ENCODE results near the gene HLA-DOB.
"Not testable (repeated sequence)": the region's sequence is repeated elsewhere in the genome, so short reads cannot be mapped to it uniquely, and the experiment has no call there.

Gene HLA-DOB

DNA sequence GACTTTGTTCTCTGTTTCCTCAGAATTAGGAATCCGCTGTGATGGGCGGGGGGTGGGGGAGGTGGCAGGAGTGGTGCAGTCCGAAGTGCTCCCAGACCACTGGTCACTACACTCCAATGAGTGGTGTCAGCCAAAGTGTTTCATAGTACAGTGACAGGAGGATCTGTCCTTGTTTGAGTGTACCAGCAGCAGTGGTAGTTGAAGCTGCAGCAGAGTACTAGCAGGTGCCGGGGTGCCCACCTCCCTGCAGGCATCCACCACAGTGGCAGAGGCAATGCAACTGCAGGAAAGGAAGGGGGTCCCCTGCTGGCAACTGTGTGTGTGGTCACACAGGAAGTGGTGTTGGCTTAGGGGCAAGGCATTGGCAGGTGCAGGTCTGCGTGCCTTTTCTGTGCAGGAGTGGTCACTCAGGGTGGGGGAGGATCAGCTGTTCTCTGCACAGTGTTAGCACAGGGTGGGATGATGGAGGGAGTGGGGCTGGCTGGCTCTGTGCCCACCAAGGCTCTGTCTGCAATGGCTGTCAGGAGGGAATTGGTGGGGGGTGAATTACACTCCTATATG, 9.7 kb downstream of the HLA-DOB start:
- DNase-seq: no peak

DNA sequence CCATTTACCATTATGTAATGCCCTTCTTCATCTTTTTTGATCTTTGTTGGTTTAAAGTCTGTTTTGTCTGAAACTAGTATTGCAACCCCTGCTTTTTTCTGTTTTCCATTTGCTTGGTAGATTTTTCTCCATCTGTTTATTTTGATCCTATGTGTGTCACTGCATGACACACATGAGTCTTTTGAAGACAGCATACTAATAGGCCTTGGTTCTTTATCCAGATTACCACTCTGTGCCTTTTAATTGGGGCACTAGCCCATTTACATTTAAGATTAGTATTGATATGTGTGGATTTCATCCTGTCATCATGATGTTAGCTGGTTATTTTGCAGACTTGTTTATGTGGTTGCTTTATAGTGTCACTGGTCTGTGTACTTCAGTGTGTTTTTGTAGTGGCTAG, 11.4 kb downstream of the HLA-DOB start:
- not testable (repeated sequence) for DNase-seq

DNA sequence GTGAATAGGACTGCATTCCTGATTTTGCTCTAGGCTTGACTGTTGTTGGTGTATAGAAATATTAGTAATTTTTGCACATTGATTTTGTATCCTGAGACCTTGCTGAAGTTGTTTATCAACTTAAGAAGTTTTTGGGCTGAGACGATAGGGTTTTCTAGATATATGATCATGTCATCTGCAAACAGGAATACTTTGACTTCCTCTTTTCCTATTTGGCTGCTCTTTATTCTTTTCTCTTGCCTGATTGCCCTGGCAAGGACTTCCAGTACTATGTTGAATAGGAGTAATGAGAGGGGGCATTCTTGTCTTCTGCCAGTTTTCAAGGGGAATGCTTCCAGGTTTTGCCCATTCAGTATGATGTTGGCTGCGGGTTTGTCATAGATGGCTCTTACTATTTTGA, 13.4 kb downstream of the HLA-DOB start:
- no peak for DNase-seq

DNA sequence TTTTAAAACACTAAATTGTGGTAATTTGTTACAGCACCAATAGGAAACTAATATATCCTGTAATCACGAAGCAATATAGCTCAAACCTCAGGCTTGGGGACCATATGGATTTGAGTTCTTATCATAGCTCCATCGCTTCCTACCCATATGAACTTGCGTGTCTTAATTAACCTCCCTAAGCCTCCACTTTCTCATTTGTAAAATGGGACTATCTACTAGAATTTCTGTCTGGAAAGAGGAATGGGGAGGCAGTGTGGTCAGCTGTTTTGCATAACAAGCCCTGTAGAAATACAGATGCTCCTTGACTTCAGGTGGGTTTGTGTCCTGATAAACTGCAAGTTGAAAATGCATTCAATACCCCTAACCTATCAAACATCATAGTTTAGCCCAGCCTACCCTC, 17.1 kb downstream of the HLA-DOB start:
- DNase-seq: no peak

DNA sequence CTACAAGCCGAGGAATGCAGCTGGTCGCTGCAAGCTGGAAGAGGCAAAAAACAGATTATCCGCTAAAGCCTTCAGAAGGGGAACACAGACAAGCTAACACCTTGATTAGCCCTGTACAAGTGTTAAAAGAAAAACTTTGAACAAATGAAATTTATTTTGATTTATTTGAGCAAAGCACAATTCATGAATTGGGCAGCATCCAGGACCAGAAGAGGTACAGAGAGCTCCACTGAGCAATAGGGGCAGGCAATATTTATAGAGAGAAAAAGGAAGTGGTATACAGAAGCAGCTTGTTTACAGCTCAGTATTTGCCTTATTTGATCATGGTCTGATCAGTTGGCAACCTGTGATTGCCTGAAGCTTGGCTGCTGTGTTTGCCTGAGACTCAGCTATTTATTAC, 17.6 kb downstream of the HLA-DOB start:
- no peak for DNase-seq

DNA sequence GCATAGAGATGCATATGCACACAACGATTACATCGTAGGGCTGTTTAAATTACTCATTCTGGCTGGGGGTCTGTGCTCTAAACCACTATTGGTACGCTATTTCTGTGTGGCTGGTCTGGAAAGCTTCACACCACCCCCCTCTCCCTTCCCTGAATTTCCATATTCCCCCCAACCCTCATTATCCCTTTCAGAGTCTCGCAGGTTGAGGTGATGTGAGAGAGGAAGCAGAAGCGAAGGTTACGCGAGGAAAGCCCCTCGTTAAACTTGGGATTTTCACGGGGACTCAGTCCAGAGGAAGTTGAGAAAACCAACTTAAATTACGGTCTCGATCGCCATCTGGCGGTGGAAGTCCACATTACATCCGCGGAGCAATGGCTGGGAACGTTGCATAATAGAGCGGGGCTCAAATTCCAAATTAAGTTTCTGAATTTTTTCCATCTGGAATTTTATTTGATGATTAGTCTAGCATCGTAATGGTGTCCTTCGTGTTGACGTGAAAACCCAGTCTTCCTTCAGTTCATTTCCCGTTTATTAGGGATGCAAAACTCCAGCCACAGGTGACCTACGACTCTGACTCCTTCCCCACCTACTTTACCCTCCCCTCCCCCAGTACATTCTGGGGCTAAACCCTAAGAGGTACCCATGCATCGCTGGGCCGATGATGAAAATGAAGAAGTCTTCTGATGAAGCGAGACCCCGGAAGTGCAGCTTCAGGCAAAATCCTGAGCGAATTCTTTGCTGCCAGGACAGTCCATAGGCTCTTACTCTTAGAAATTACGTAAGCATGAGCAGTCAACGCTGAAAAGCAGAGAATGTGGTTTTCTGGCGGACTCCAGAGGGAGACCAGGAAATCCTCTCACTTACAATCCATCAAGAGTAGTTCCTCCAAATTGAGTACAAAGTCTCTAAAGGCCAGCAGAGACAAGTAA, 19.7 kb downstream of the HLA-DOB start:
- peak; percentile 36 for DNase-seq

DNA sequence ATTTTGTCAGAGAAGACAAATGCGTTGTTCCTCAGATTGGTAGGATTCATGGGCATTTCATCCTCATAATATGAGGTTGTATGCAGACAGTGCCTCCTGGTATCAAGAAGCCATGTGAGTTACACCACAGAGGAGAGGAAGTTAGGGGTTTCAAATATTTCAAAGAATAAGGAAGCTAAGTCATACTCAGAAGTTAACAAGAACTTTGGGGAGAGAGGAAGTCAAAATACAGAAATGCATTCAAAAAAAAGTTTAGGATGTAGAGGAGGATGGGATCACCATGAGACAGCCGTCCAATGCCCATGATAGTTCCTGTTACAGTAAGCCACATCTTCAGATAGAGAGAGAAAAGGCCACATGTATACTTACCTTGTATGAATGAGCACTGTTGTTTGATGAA, 22.3 kb downstream of the HLA-DOB start:
- DNase-seq: no peak

DNA sequence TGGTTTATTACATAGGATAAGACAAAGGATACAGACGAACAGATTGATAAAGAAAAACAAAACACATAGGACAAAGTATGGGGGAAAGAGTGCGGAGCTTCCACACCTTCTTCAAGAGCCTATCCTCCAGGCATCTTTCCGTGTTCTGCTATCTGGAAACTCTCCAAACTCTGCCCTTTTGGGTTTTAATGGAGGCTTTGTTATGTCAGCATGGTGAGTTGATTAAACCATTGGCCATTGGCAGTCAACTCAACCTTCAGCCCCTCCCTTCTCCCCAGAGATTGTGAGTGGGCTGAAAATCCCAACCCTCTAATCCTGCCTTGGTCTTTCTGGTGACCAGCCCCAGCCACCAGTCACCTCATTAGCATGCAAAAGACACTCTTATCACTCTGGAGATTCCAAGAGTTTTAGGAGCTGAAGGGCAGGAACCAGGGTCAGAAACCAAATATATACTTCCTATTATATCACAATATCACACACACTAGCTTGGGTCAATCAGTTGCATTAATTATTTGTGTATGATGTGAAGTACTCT, 23.8 kb downstream of the HLA-DOB start:
- no peak for DNase-seq

DNA sequence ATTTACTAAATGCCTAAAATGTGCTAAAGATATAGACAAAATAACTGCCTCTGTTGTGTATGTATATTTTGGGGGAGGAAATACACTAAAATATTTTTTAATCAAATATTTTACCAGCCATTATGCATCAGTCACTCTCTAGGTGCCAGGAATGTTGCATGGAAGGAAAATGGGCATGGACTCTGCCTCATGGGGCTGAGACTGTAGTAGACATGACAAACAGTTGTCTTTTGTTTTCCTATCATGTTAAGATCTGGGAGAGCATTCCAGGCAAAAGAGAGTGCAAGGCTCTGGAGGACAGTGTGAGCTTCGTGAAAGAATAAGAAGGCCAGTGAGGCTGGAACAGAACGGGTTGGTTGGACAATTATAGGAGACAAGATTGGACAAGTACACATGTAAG, 26.5 kb downstream of the HLA-DOB start:
- no peak for DNase-seq

DNA sequence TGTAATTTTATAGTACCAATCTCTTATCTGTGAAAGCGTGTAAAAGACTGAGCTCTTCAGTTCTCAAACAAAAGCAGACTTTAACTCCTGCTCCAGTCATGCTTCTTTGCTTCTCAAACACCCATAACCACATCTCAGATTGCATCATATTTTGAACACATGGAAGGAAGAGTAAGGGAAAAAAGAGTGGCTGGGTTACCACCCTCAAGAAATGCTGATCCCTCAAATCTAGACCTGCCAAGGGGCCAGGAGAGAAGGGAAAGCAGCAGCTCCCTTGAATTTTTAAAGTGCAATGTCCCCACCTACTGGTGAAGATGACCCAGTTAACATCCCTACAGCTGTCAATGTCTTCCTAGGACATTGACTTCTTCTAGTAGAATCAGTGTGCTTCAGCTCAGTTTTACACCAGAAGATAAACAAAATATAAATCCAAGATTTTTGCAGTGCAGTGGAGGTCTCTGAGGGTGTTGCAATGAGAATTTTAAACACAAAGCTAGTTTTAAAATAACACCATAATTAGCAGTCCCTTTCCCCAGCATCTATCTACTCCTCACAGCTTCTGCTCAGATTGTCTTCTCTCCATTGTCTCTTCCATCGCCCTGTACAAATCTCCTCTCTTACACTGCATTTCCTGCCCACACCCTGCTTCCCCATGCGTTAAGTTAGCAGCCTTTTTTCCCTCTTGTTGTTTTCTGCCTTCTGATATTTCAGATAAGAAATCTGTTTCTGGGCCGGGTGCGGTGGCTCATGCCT, 30.8 kb downstream of the HLA-DOB start:
- DNase-seq: peak; percentile 92

DNA sequence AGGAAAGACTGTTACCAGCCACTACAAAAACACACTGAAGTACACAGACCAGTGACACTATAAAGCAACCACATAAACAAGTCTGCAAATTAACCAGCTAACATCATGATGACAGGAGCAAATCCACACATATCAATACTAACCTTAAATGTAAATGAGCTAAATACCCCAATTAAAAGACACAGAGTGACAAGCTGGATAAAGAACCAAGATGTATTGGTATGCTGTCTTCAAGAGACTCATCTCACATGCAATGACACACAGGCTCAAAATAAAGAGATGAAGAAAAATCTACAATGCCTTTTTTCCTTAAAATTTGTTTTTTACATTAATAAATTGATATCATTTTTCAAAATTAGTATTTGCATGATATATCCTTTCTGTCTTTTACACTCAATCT, 33.9 kb downstream of the HLA-DOB start:
- DNase-seq: not testable (repeated sequence)

DNA sequence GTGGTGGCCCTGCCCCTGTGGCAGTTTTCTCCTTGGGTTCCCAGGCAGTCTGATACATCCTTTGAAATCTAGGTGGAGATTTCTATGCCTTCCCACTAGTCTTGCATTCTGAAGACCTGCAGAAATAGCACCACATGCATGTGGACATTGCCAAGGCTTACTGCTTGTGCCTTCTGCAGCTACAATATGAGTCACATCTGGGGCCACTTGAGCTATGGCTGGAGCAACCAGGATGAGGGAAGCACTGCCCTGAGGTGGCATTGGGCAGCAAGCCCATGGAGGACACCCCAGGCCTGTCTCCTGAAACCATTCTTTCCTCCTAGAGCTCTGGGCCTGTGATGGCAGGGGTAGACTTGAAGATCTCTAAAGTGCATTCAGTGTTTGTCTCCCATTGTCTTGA, 37.8 kb downstream of the HLA-DOB start:
- DNase-seq: no peak

DNA sequence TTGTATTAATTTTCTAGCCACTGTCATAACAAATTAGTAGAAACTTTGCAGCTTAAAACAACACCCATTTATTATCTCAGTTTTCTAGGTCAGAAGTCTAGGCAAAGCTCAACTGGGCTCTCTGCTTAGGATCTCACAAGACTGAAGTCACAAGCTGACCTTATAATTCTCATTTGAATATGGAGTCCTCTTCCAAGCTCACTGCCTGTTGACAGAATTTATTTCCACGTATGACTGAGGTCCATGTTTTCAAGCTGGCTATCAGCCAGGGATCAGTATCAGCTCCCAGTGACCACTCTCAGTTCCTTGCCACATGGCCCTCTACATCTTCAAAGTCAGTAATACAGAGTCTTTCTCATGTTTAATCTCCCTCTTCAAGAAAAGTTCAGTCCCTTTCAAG, 41.7 kb downstream of the HLA-DOB start:
- no peak for DNase-seq

DNA sequence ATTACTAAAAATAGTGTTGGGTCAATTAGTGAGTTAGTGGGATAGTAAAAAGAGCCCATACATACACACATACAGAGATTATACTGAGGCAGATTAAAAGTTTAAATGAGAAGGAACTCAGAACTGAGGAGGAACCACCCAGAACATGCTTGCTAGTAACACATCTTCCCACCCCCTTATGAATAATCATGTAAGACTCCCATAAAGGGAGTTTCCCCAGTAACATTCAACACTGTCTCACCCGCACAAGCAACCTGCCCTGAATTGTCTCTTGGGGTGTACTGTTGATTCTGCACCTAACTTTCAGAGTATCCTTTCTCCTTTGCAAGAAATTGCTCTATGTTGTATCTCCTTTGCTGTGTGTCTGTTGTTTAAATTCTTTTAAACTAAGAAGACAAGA, 42.4 kb downstream of the HLA-DOB start:
- DNase-seq: no peak

DNA sequence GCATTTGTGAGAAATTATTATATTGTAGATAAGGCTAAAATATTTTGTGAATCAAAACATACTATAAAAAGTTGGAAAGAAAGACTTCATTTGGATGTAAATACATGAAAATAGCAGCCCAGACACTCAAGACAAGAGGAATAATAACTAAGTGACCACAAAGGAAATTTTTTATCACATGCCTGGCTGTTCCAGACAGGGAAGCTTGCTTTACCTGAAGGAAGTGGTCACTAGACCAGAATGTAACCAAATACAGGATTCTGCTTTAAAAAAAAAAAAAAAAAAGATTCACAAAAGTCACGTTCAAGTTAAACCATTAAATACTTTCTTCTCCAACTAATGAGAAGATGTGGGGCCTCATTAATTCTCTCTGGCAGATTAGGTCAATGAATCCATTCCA, 44.1 kb downstream of the HLA-DOB start:
- DNase-seq: no peak

DNA sequence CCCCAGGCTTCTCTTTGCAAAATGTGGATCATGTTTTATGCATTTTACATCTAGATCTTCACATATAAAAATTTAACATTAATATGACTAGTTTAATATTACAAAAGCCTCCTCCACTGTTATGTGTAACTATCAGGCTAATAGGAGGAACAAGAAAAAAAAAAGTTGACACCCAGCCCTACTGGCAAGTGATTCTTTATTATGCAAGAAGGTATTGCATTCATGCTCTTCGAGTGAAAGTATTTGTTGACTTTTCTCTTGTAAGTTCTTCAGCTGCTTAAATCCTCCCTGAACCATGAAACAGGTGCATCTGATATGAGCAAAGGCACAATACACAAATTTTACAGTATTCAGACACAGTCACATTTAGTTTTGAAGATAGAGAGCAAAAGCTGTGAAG, 52.8 kb downstream of the HLA-DOB start:
- peak; percentile 91 for DNase-seq

DNA sequence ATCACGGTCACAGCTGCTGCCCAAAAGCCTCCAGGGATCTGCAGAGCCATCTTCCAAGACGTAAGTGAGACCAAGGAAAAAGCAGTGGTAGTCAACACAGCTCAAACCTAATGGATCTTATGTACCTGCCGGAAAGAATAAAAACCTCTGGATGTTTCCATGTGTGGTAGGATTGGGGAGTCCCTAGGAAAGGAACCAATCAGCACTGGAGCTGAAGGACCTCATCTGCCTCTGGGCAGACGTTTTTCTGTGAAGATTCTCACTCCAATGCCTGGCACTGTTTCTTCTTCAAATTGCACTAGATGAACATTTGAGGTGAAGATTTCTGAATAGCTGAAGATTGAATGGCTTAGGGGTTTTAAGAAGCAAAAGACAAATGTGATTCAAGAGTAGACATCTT, 53.4 kb downstream of the HLA-DOB start, which contains the start of gene HLA-DQB2:
Gene HLA-DQB2 (minus strand): TSS at position 112 of the 400 bp plus-strand sequence. CDS start 62 bp downstream, at position 50.
- no peak for DNase-seq

All from DMS79 treated with DMSO at 0.1 percent for 48 hours (cell line).